Tibial artery (tissue), 4 donors: ENCODE data around the gene UBN1.

ENCODE experiments used
- DNase-seq, 2 donors: peaks; one replicate each; pipeline ENCODE4 v3.0.0-alpha.2; 2019
- H3K27ac ChIP-seq, 2 donors: fragments of 200-600 bp; sonication (generic) in 1 of 2; 1 replicate in 1 of 2; 2 replicates in 1 of 2; pipeline ENCODE4 v1.5.1; 2018 to 2019; ENCODE audit warnings: mild to moderate bottlenecking in 1 of 2
- H3K27me3 ChIP-seq, 2 donors: fragments of 200-600 bp; sonication (generic) in 1 of 2; one replicate each; pipeline versions ENCODE4 v1.5.1 to v1.6.0; 2016 to 2019
- H3K36me3 ChIP-seq, 3 donors: fragments of 200-600 bp; sonication (generic) in 2 of 3; one replicate each; pipeline ENCODE4 v1.5.1; 2016 to 2019; ENCODE audit warnings: mild to moderate bottlenecking in 2 of 3
- H3K4me1 ChIP-seq, 4 donors: fragments of 200-600 bp; sonication (generic) in 2 of 4; 1 replicate in 3 of 4; 2 replicates in 1 of 4; pipeline ENCODE4 v1.5.1; 2016 to 2019
- H3K4me3 ChIP-seq, 2 donors: fragments of 200-600 bp; sonication (generic) in 1 of 2; 1 replicate in 1 of 2; 2 replicates in 1 of 2; pipeline ENCODE4 v1.5.1; 2018 to 2019; ENCODE audit warnings: mild to moderate bottlenecking in 2 of 2
- H3K9me3 ChIP-seq, 3 donors: fragments of 200-600 bp; sonication (generic) in 1 of 3; one replicate each; pipeline ENCODE4 v1.5.1; 2016 to 2019
- CTCF ChIP-seq, 2 experiments: fragments of 200-600 bp in 1 of 2; fragments of 450-650 bp in 1 of 2; IDR thresholded peaks; one replicate each; pipeline ENCODE4 v1.5.1; 2017 to 2019; ENCODE audit warnings: antibody characterized with exemption in 2 of 2, mild to moderate bottlenecking in 1 of 2, moderate library complexity in 1 of 2
- intact Hi-C: fragments of 100-400 bp; cut with DNase I; formaldehyde crosslinking; loops from one replicate; pipeline ENCODE4 v1.15.0; 2023; ENCODE audit warnings: low total_unique reads

Gene UBN1

GRCh38 chr16:4826526-4826925, 20.8 kb upstream of the UBN1 start:
- peaks cover 77 to 100% (median 95%) of the 10 kb centered on the region in 3 donors for H3K36me3 ChIP-seq
- no peak for TF ChIP-seq CTCF (IDR thresholded peaks at IDR 0.05)
- no peaks in the 10 kb centered on the region for H3K27me3 ChIP-seq
- no peaks in the 10 kb centered on the region for H3K4me1 ChIP-seq
- H3K27ac ChIP-seq = no peak overlapping the region
- intact Hi-C loops = no loop called here
- DNase-seq = no peak
- H3K4me3 ChIP-seq = no peak overlapping the region
- no peaks in the 10 kb centered on the region for H3K9me3 ChIP-seq

- intact Hi-C loops = no loop called here
- no peak overlapping the region for H3K4me3 ChIP-seq
- no peak for DNase-seq
- peaks cover 77 to 100% (median 95%) of the 10 kb centered on the region in 3 donors for H3K36me3 ChIP-seq
- no peaks in the 10 kb centered on the region for H3K27me3 ChIP-seq
- no peak overlapping the region for H3K27ac ChIP-seq
- H3K4me1 ChIP-seq = no peaks in the 10 kb centered on the region
- TF ChIP-seq CTCF (IDR thresholded peaks at IDR 0.05) = no peak
- H3K9me3 ChIP-seq = no peaks in the 10 kb centered on the region
Observed at GRCh38 chr16:4826980-4827379, 20.3 kb upstream of the UBN1 start.

GRCh38 chr16:4828567-4829321, 18.5 kb upstream of the UBN1 start:
- Histone ChIP-seq H3K36me3 (peaks cover 76 to 100% (median 88%) of the 10 kb centered on the region in 3 donors), H3K4me1 (no peaks in the 10 kb centered on the region), H3K27ac (no peak overlapping the region)

GRCh38 chr16:4830408-4830807, 16.9 kb upstream of the UBN1 start:
- no peak overlapping the region for H3K4me3 ChIP-seq
- H3K27ac ChIP-seq = no peak overlapping the region
- H3K9me3 ChIP-seq = no peaks in the 10 kb centered on the region
- peaks cover 68 to 98% (median 79%) of the 10 kb centered on the region in 3 donors for H3K36me3 ChIP-seq
- no peak for DNase-seq
- H3K27me3 ChIP-seq = no peaks in the 10 kb centered on the region
- intact Hi-C loops = no loop called here
- H3K4me1 ChIP-seq = no peaks in the 10 kb centered on the region
- TF ChIP-seq CTCF (IDR thresholded peaks at IDR 0.05) = no peak

More at GRCh38 chr16:4828567-4829321, 18.5 kb upstream of the UBN1 start:
- Histone ChIP-seq H3K4me3 (no peak overlapping the region), H3K27me3 (no peaks in the 10 kb centered on the region), H3K9me3 (no peaks in the 10 kb centered on the region)
- no peak for TF ChIP-seq CTCF (IDR thresholded peaks at IDR 0.05)
- intact Hi-C loops = no loop called here
- DNase-seq = no peak

- TF ChIP-seq CTCF (IDR thresholded peaks at IDR 0.05) = no peak
Observed at GRCh38 chr16:4831616-4832015, 15.7 kb upstream of the UBN1 start.

More at GRCh38 chr16:4831616-4832015, 15.7 kb upstream of the UBN1 start:
- Histone ChIP-seq H3K27ac (no peak overlapping the region), H3K27me3 (no peaks in the 10 kb centered on the region), H3K4me3 (no peak overlapping the region), H3K4me1 (no peaks in the 10 kb centered on the region), H3K36me3 (peaks cover 66 to 98% (median 82%) of the 10 kb centered on the region in 3 donors), H3K9me3 (no peaks in the 10 kb centered on the region)
- intact Hi-C loops = no loop called here
- DNase-seq = no peak
